HG02678 (cell line): ENCODE measurements around the gene VCX2.
"Not testable (repeated sequence)": the region's sequence is repeated elsewhere in the genome, so short reads cannot be mapped to it uniquely, and the experiment has no call there.

Source experiments
- ATAC-seq: cut with Tn5 transposase; IDR thresholded peaks from one replicate; pipeline ENCODE4 v1.9.1; 2021; ENCODE audit warnings: mild to moderate bottlenecking, moderate library complexity; ENCODE audit not compliant: unreplicated experiment

VCX2 gene

DNA sequence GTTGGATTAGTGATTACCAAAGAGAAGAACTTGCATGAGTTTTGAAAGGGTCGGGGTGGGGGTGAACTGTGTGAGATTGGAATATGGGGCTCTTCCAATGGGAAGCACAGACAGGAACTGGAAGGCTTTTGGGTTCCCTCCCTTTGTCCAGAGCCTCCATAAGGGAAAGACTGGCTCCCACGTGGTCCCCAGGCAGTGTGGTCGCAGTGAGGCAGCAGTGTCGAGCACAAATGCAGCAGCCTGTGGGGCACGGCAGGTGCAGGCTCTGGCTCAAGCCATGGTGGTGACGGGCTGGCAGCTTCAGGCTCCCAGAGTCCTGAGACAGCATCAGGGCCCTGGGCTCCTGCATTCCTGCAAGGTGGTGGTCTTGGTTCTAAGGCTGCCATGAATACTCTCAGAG lies 45.5 kb downstream of the VCX2 start:
- ATAC-seq, result no peak

DNA sequence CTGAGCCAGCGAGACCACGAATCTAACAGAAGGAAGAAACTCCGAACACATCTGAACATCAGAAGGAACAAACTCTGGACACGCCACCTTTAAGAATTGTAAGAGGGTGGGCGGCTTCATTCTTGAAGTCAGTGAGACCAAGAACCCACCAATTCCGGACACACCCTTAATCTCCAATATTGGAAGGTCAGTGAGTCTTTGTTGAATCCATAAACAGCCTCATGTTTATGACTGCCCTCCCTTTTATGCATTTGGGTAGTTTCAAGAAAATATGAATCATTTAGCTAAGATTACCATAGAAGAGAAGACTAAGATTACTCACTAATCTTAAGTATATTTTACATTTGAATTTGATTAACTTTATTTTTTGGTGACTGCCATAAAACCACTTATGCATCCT lies 48.5 kb downstream of the VCX2 start:
- no peak for ATAC-seq

DNA sequence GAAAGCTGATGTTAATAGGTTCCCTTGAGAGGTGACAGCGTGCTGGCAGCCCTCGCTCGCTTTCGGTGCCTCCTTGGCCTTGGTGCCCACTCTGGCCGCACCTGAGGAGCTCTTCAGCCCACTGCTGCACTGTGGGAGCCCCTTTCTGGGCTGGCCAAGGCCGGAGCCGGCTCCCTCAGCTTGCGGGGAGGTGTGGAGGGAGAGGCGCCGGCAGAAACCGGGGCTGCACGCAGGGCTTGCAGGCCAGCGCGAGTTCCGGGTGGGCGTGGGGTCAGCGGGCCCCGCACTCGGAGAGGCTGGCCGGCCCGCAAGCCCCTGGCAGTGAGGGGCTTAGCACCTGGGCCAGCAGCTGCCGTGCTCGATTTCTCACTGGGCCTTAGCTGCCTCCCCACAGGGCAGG lies 49.7 kb downstream of the VCX2 start:
- not testable (repeated sequence) for ATAC-seq
